Measurements from ENCODE around the gene C10orf120.

C10orf120 gene

DNA sequence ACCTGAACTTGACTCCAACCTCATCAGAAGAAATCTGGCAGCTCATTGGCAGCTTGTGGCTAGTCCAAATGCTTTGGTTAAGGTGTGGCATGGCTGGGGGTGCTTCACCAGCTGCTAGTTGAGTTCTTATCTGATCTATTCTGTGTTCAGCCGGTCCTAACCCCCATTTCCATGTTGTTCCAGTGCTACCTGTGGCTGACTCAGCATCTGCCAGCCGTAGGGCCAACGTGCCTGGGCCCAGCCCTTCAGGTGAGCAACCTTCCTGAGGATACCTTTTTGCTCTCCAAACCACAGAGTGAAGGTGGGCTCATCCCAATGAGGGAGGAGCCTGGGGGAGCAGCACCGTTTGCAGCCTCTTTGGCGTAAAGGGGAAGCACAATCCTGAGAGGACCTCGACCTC lies 46.8 kb upstream of the C10orf120 start:
- no peaks in the 10 kb centered on the region for H3K9me3 ChIP-seq (ENCODE audit: control insufficient read depth, insufficient read depth, low read depth, low read length)
- H3K4me3 ChIP-seq (ENCODE audit: low read depth, low read length), result no peak overlapping the region
- TF ChIP-seq ZNF416 (tag by site-specific recombination; IDR thresholded peaks at IDR 0.05) (no peak), ZNF585B (tag by site-specific recombination; IDR thresholded peaks at IDR 0.05) (no peak), YY2 (tag by site-specific recombination; IDR thresholded peaks at IDR 0.05) (no peak), ZNF184 (tag by site-specific recombination; IDR thresholded peaks at IDR 0.05) (no peak), ZNF391 (tag by site-specific recombination; IDR thresholded peaks at IDR 0.05; ENCODE audit: borderline replicate concordance, low read depth) (no peak), ZNF354C (tag by site-specific recombination; IDR thresholded peaks at IDR 0.05; ENCODE audit: borderline replicate concordance, low read depth) (no peak), ZNF121 (tag by site-specific recombination; IDR thresholded peaks at IDR 0.05) (no peak), ZBTB8A (tag by site-specific recombination; IDR thresholded peaks at IDR 0.05) (no peak), SP2 (tag by site-specific recombination; IDR thresholded peaks at IDR 0.05) (no peak), ZEB2 (tag by site-specific recombination; IDR thresholded peaks at IDR 0.05) (no peak), ZNF521 (tag by site-specific recombination; IDR thresholded peaks at IDR 0.05) (no peak), ZNF19 (tag by site-specific recombination; IDR thresholded peaks at IDR 0.05; ENCODE audit: low read depth) (no peak), ZNF423 (tag by site-specific recombination; IDR thresholded peaks at IDR 0.05) (no peak), ZNF610 (tag by site-specific recombination; IDR thresholded peaks at IDR 0.05; ENCODE audit: borderline replicate concordance) (no peak)
- TF ChIP-seq, protein P1, sequence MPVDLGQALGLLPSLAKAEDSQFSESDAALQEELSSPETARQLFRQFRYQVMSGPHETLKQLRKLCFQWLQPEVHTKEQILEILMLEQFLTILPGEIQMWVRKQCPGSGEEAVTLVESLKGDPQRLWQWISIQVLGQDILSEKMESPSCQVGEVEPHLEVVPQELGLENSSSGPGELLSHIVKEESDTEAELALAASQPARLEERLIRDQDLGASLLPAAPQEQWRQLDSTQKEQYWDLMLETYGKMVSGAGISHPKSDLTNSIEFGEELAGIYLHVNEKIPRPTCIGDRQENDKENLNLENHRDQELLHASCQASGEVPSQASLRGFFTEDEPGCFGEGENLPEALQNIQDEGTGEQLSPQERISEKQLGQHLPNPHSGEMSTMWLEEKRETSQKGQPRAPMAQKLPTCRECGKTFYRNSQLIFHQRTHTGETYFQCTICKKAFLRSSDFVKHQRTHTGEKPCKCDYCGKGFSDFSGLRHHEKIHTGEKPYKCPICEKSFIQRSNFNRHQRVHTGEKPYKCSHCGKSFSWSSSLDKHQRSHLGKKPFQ (tag by site-specific recombination; IDR thresholded peaks at IDR 0.05), result no peak
- TF ChIP-seq, protein P2, sequence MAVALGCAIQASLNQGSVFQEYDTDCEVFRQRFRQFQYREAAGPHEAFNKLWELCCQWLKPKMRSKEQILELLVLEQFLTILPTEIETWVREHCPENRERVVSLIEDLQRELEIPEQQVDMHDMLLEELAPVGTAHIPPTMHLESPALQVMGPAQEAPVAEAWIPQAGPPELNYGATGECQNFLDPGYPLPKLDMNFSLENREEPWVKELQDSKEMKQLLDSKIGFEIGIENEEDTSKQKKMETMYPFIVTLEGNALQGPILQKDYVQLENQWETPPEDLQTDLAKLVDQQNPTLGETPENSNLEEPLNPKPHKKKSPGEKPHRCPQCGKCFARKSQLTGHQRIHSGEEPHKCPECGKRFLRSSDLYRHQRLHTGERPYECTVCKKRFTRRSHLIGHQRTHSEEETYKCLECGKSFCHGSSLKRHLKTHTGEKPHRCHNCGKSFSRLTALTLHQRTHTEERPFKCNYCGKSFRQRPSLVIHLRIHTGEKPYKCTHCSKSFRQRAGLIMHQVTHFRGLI (tag by site-specific recombination; IDR thresholded peaks at IDR 0.05), result no peak
- TF ChIP-seq, protein P3, sequence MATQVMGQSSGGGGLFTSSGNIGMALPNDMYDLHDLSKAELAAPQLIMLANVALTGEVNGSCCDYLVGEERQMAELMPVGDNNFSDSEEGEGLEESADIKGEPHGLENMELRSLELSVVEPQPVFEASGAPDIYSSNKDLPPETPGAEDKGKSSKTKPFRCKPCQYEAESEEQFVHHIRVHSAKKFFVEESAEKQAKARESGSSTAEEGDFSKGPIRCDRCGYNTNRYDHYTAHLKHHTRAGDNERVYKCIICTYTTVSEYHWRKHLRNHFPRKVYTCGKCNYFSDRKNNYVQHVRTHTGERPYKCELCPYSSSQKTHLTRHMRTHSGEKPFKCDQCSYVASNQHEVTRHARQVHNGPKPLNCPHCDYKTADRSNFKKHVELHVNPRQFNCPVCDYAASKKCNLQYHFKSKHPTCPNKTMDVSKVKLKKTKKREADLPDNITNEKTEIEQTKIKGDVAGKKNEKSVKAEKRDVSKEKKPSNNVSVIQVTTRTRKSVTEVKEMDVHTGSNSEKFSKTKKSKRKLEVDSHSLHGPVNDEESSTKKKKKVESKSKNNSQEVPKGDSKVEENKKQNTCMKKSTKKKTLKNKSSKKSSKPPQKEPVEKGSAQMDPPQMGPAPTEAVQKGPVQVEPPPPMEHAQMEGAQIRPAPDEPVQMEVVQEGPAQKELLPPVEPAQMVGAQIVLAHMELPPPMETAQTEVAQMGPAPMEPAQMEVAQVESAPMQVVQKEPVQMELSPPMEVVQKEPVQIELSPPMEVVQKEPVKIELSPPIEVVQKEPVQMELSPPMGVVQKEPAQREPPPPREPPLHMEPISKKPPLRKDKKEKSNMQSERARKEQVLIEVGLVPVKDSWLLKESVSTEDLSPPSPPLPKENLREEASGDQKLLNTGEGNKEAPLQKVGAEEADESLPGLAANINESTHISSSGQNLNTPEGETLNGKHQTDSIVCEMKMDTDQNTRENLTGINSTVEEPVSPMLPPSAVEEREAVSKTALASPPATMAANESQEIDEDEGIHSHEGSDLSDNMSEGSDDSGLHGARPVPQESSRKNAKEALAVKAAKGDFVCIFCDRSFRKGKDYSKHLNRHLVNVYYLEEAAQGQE (tag by site-specific recombination; IDR thresholded peaks at IDR 0.05), result no peak
- TF ChIP-seq, protein P4, sequence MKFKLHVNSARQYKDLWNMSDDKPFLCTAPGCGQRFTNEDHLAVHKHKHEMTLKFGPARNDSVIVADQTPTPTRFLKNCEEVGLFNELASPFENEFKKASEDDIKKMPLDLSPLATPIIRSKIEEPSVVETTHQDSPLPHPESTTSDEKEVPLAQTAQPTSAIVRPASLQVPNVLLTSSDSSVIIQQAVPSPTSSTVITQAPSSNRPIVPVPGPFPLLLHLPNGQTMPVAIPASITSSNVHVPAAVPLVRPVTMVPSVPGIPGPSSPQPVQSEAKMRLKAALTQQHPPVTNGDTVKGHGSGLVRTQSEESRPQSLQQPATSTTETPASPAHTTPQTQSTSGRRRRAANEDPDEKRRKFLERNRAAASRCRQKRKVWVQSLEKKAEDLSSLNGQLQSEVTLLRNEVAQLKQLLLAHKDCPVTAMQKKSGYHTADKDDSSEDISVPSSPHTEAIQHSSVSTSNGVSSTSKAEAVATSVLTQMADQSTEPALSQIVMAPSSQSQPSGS (tag by site-specific recombination; IDR thresholded peaks at IDR 0.05; ENCODE audit: low read depth), result no peak
- no peak overlapping the region for H3K27ac ChIP-seq (ENCODE audit: extremely low read depth, low read depth, low read length)
- ChIA-PET CTCF (no interaction called here), POLR2A (no interaction called here)
- H3K4me1 ChIP-seq (ENCODE audit: control insufficient read depth, insufficient read depth, low read length), result no peaks in the 10 kb centered on the region
- H3K36me3 ChIP-seq (ENCODE audit: control insufficient read depth in 2 of 2, insufficient read depth in 1 of 2, low read length in 2 of 2), result no peaks in the 10 kb centered on the region

DNA sequence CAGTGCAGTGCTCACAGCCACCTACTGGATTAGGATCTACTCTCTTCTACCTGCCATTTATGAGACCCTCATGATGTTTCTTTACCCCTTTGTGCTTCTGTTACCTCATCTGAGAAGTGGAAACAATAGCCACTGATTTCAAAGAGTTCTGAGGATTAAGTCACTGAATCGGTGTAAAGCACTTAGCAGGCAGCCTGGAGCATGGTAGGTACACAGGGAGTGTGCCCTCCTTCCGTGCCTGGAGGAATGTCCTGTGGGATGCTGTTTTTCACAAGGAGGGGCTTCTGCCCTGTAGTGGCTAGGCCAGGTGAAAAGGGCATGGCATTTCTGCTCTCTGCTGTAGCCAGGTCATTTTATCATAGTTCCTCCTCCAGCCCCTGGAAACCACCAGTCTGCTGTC lies 44.6 kb upstream of the C10orf120 start:
- ChIA-PET CTCF (no interaction called here), POLR2A (no interaction called here)
- TF ChIP-seq ZNF16 (tag by site-specific recombination; IDR thresholded peaks at IDR 0.05; ENCODE audit: low read depth), result no peak
- no peak overlapping the region for H3K4me3 ChIP-seq (ENCODE audit: low read depth, low read length)
- no peaks in the 10 kb centered on the region for H3K36me3 ChIP-seq (ENCODE audit: control insufficient read depth in 2 of 2, insufficient read depth in 1 of 2, low read length in 2 of 2)
- H3K9me3 ChIP-seq (ENCODE audit: control insufficient read depth, insufficient read depth, low read depth, low read length), result no peaks in the 10 kb centered on the region
- no peaks in the 10 kb centered on the region for H3K4me1 ChIP-seq (ENCODE audit: control insufficient read depth, insufficient read depth, low read length)
- no peak overlapping the region for H3K27ac ChIP-seq (ENCODE audit: extremely low read depth, low read depth, low read length)

All from HEK293 (cell line).